ENCODE results near the gene TEX48. TPM values are rescaled to one million over a fixed set of nuclear protein-coding genes. Genes with fewer than 3 reads are reported as not detected.

TEX48 gene
- total RNA-seq, 1 experiment from 2014 or later: not detected

DNA sequence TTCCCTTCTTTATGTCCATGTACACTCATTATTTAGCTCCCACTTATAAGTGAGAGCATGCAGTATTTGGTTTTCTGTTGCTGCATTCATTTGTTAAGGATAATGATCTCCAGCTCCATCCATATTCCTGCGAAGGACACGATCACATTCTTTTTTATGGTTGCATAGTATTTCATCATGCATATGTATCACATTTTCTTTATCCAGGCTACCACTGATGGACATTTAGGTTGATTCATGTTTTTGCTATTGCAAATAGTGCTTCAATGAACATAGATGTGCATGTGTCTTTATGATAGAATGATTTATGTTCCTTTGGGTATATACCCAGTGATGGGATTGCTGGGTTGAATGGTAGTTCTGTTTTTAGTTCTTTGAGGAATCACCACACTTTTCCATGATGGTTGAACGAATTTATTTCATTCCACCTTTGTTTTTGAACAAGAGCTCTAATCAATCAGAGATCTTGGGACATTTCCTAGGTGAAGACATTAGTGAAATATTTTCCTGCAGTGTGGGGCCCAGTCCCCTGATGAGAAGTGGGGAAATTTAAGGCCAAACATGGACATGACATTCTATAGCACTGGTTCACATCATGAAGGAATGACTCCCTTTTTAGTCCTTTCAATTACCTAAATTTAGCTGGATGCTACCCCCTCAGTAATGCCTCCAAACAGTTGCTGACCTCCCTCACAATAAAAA is 7.1 kb upstream of the TEX48 start:
- no peak for DNase-seq (ENCODE audit: low spot score)

More for the DNA sequence above, 7.1 kb upstream of the TEX48 start:
- no peak for ATAC-seq
- ChIA-PET POLR2A (no interaction called here), CTCF (no interaction called here)
- no peak overlapping the region for H3K27ac Mint-ChIP-seq
- H3K9me3 Mint-ChIP-seq: no peaks in the 10 kb centered on the region
- H3K27me3 Mint-ChIP-seq (ENCODE audit: low read depth): peaks cover 28% of the 10 kb centered on the region
- TF ChIP-seq USF2 (CRISPR knock-in tag; IDR thresholded peaks at IDR 0.05) (no peak), NFE2L1 (CRISPR knock-in tag; IDR thresholded peaks at IDR 0.05) (no peak), TP53 (CRISPR knock-in tag; IDR thresholded peaks at IDR 0.05) (no peak), ZSCAN18 (CRISPR knock-in tag; IDR thresholded peaks at IDR 0.05) (no peak), E2F1 (CRISPR knock-in tag; IDR thresholded peaks at IDR 0.05) (no peak), AR (CRISPR knock-in tag; IDR thresholded peaks at IDR 0.05) (no peak), CREB1 (CRISPR knock-in tag; IDR thresholded peaks at IDR 0.05) (no peak), IRF1 (CRISPR knock-in tag; IDR thresholded peaks at IDR 0.05) (no peak), GTF2I (CRISPR knock-in tag; conservative IDR thresholded peaks at IDR 0.05) (no peak), ZNF423 (CRISPR knock-in tag; IDR thresholded peaks at IDR 0.05) (no peak), CDX4 (CRISPR knock-in tag; IDR thresholded peaks at IDR 0.05; ENCODE audit: borderline replicate concordance) (no peak), JAZF1 (CRISPR knock-in tag; IDR thresholded peaks at IDR 0.05) (no peak)
- TF ChIP-seq, protein P1, sequence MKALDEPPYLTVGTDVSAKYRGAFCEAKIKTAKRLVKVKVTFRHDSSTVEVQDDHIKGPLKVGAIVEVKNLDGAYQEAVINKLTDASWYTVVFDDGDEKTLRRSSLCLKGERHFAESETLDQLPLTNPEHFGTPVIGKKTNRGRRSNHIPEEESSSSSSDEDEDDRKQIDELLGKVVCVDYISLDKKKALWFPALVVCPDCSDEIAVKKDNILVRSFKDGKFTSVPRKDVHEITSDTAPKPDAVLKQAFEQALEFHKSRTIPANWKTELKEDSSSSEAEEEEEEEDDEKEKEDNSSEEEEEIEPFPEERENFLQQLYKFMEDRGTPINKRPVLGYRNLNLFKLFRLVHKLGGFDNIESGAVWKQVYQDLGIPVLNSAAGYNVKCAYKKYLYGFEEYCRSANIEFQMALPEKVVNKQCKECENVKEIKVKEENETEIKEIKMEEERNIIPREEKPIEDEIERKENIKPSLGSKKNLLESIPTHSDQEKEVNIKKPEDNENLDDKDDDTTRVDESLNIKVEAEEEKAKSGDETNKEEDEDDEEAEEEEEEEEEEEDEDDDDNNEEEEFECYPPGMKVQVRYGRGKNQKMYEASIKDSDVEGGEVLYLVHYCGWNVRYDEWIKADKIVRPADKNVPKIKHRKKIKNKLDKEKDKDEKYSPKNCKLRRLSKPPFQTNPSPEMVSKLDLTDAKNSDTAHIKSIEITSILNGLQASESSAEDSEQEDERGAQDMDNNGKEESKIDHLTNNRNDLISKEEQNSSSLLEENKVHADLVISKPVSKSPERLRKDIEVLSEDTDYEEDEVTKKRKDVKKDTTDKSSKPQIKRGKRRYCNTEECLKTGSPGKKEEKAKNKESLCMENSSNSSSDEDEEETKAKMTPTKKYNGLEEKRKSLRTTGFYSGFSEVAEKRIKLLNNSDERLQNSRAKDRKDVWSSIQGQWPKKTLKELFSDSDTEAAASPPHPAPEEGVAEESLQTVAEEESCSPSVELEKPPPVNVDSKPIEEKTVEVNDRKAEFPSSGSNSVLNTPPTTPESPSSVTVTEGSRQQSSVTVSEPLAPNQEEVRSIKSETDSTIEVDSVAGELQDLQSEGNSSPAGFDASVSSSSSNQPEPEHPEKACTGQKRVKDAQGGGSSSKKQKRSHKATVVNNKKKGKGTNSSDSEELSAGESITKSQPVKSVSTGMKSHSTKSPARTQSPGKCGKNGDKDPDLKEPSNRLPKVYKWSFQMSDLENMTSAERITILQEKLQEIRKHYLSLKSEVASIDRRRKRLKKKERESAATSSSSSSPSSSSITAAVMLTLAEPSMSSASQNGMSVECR (CRISPR knock-in tag; IDR thresholded peaks at IDR 0.05; ENCODE audit: borderline replicate concordance): no peak
- TF ChIP-seq, protein P2, sequence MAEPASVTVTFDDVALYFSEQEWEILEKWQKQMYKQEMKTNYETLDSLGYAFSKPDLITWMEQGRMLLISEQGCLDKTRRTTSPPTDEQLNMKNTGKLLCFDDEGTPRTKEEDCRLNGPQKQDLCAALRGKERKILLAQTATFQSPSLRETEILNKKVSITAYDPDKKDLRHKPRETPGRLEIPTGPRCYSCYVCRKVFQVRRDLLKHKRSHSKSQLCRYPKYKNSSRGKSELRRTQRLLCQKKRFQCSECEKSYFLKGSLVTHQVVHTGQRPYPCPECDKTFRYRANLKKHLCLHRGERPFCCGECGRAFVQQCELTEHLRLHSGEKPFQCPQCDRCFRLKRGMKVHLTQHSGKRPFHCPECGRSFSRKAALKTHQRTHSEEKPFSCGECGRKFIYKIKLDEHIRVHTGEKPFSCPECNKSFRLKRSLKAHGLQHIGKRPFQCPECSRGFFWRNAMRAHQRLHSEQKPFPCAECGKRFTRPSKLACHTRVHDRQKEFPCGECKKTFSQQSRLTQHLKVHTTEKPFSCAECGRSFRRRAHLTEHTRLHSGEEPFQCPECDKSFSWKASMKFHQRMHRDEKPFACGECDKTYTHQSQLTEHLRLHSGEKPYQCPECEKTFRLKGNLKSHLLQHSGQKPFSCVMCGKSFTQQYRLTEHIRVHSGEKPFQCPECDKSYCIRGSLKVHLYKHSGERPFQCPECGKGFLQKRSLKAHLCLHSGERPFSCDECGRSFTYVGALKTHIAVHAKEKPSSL (CRISPR knock-in tag; conservative IDR thresholded peaks at IDR 0.05): no peak
- TF ChIP-seq, protein P3, sequence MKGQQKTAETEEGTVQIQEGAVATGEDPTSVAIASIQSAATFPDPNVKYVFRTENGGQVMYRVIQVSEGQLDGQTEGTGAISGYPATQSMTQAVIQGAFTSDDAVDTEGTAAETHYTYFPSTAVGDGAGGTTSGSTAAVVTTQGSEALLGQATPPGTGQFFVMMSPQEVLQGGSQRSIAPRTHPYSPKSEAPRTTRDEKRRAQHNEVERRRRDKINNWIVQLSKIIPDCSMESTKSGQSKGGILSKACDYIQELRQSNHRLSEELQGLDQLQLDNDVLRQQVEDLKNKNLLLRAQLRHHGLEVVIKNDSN (CRISPR knock-in tag; IDR thresholded peaks at IDR 0.05): no peak
- TF ChIP-seq, protein P4, sequence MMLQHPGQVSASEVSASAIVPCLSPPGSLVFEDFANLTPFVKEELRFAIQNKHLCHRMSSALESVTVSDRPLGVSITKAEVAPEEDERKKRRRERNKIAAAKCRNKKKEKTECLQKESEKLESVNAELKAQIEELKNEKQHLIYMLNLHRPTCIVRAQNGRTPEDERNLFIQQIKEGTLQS (CRISPR knock-in tag; conservative IDR thresholded peaks at IDR 0.05): no peak
- TF ChIP-seq, protein P5, sequence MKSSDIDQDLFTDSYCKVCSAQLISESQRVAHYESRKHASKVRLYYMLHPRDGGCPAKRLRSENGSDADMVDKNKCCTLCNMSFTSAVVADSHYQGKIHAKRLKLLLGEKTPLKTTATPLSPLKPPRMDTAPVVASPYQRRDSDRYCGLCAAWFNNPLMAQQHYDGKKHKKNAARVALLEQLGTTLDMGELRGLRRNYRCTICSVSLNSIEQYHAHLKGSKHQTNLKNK (CRISPR knock-in tag; IDR thresholded peaks at IDR 0.05): no peak
- no peaks in the 10 kb centered on the region for H3K36me3 Mint-ChIP-seq
- H3K4me3 Mint-ChIP-seq: no peak overlapping the region
- 0 out of 2 replicates have a peak, but pooled peaks cover 6% of the 10 kb centered on the region for H3K4me1 Mint-ChIP-seq
